Trophoblast cell (in vitro differentiated cells and primary cell): ENCODE results near the gene DLGAP1.

Experiments
- DNase-seq, 2 donors: peaks; one replicate each; pipeline ENCODE4 v3.0.0-alpha.2; 2016
- H2AFZ ChIP-seq: 2 replicates; pipeline ENCODE4 v1.6.1; 2013; ENCODE audit warnings: low read length, moderate library complexity, mild to moderate bottlenecking; ENCODE audit not compliant: insufficient read depth, poor library complexity
- H2AK5ac ChIP-seq: 2 replicates; pipeline ENCODE4 v1.6.1; 2013; ENCODE audit warnings: mild to moderate bottlenecking, low read length
- H2BK120ac ChIP-seq: 2 replicates; pipeline ENCODE4 v1.6.1; 2013; ENCODE audit warnings: low read length, mild to moderate bottlenecking, moderate library complexity; ENCODE audit not compliant: insufficient read depth, poor library complexity
- H2BK12ac ChIP-seq: 2 replicates; pipeline ENCODE4 v1.6.1; 2013; ENCODE audit warnings: mild to moderate bottlenecking, low read length, moderate library complexity
- H2BK5ac ChIP-seq: 2 replicates; pipeline ENCODE4 v1.6.1; 2013; ENCODE audit warnings: low read length, low read depth, moderate library complexity, mild to moderate bottlenecking; ENCODE audit not compliant: poor library complexity
- H3K14ac ChIP-seq: 2 replicates; pipeline ENCODE4 v1.6.1; 2013; ENCODE audit warnings: mild to moderate bottlenecking, low read length
- H3K18ac ChIP-seq: 2 replicates; pipeline ENCODE4 v1.6.1; 2013; ENCODE audit warnings: mild to moderate bottlenecking, low read length
- H3K23ac ChIP-seq: 2 replicates; pipeline ENCODE4 v1.6.1; 2013; ENCODE audit warnings: low read length
- H3K27ac ChIP-seq: 2 replicates; pipeline ENCODE4 v1.5.1; 2013; ENCODE audit warnings: low read depth, mild to moderate bottlenecking, inconsistent platforms, low read length, moderate library complexity
- H3K27me3 ChIP-seq: 2 replicates; pipeline ENCODE4 v1.6.1; 2013; ENCODE audit warnings: inconsistent platforms, mild to moderate bottlenecking, low read length, moderate library complexity; ENCODE audit not compliant: insufficient read depth
- H3K36me3 ChIP-seq, 2 experiments: 1 replicate in 1 of 2; 2 replicates in 1 of 2; pipeline ENCODE4 v1.6.1; 2013; ENCODE audit warnings: low read length in 2 of 2, mild to moderate bottlenecking in 2 of 2, moderate library complexity in 1 of 2; ENCODE audit not compliant: insufficient read depth in 2 of 2, control insufficient read depth in 1 of 2
- H3K4ac ChIP-seq: 2 replicates; pipeline ENCODE4 v1.6.1; 2013; ENCODE audit warnings: low read depth, mild to moderate bottlenecking, low read length, moderate library complexity
- H3K4me1 ChIP-seq, 2 experiments: 1 replicate in 1 of 2; 2 replicates in 1 of 2; pipeline ENCODE4 v1.6.1; 2013; ENCODE audit warnings: low read length in 2 of 2, mild to moderate bottlenecking in 2 of 2, moderate library complexity in 1 of 2; ENCODE audit not compliant: insufficient read depth in 2 of 2, control insufficient read depth in 1 of 2
- H3K4me2 ChIP-seq: 2 replicates; pipeline ENCODE4 v1.6.1; 2013; ENCODE audit warnings: inconsistent platforms, mild to moderate bottlenecking, low read length, moderate library complexity
- H3K4me3 ChIP-seq: 2 replicates; pipeline ENCODE4 v1.5.1; 2013; ENCODE audit warnings: mild to moderate bottlenecking, low read depth, low read length, inconsistent platforms
- H3K79me1 ChIP-seq: one replicate; pipeline ENCODE4 v1.6.1; 2013; ENCODE audit warnings: low read length
- H3K79me2 ChIP-seq: 2 replicates; pipeline ENCODE4 v1.6.1; 2013; ENCODE audit warnings: low read length, mild to moderate bottlenecking; ENCODE audit not compliant: control insufficient read depth, insufficient read depth, poor library complexity
- H3K9ac ChIP-seq: 2 replicates; pipeline ENCODE4 v1.6.1; 2013; ENCODE audit warnings: mild to moderate bottlenecking, low read length
- H3K9me3 ChIP-seq: 2 replicates; pipeline ENCODE4 v1.6.1; 2013; ENCODE audit warnings: low read depth, mild to moderate bottlenecking, control low read depth, inconsistent platforms, low read length; ENCODE audit not compliant: insufficient read depth
- H4K12ac ChIP-seq: 2 replicates; pipeline ENCODE4 v1.6.1; 2013; ENCODE audit warnings: low read depth, mild to moderate bottlenecking, low read length, moderate library complexity
- H4K8ac ChIP-seq: 2 replicates; pipeline ENCODE4 v1.6.1; 2013; ENCODE audit warnings: low read depth, mild to moderate bottlenecking, low read length, moderate library complexity
- H4K91ac ChIP-seq: one replicate; pipeline ENCODE4 v1.6.1; 2013; ENCODE audit warnings: low read depth, mild to moderate bottlenecking, low read length, moderate library complexity
- WGBS: extraction: QIAGEN DNeasy Blood & Tissue Kit; methylation state at CpG from one replicate; pipeline ENCODE4 v1.1.7; 2013; ENCODE audit warnings: missing lambda C conversion rate; ENCODE audit not compliant: insufficient read length, insufficient coverage; ENCODE audit errors: extremely low coverage; 5-methylcytosine and 5-hydroxymethylcytosine counted together

DLGAP1 gene

DNA sequence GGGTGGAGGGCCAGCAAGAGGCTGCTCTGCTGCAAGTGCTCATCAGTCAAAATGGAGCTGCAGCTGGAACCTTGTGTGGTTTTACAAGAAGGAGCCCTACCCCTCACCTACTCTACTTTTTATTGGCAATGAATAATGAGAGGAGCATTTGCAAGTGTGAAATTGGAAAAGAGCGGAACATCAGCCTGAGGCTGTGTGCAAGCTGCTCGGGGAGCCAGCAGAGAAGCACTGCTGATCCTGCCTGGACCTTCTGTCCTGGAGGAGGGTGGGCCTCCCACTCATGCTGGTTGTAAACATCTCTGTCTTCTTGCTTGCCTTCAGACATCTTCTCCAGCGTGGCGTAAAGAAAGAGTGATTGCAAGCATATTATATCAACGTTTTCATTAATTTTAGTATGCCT, 256.2 kb downstream of the DLGAP1 start:
- Histone ChIP-seq H2BK12ac (no peak overlapping the region), H3K4me2 (no peak overlapping the region), H3K23ac (no peak overlapping the region), H3K4me1 (no peaks in the 10 kb centered on the region), H3K9ac (no peak overlapping the region), H3K36me3 (no peaks in the 10 kb centered on the region), H3K18ac (no peak overlapping the region), H3K79me1 (no peaks in the 10 kb centered on the region), H4K91ac (no peak overlapping the region), H3K79me2 (no peaks in the 10 kb centered on the region), H4K8ac (no peak overlapping the region), H3K27me3 (no peaks in the 10 kb centered on the region), H3K4me3 (no peak overlapping the region), H3K27ac (no peak overlapping the region), H2BK5ac (no peak overlapping the region), H4K12ac (no peak overlapping the region), H3K14ac (no peak overlapping the region), H2AFZ (no peak overlapping the region), H3K4ac (no peak overlapping the region), H2BK120ac (no peak overlapping the region), H3K9me3 (no peaks in the 10 kb centered on the region), H2AK5ac (no peak overlapping the region)
- DNase-seq = no peak
- WGBS = no CpG with 5 or more reads among the region's 5 CpGs

DNA sequence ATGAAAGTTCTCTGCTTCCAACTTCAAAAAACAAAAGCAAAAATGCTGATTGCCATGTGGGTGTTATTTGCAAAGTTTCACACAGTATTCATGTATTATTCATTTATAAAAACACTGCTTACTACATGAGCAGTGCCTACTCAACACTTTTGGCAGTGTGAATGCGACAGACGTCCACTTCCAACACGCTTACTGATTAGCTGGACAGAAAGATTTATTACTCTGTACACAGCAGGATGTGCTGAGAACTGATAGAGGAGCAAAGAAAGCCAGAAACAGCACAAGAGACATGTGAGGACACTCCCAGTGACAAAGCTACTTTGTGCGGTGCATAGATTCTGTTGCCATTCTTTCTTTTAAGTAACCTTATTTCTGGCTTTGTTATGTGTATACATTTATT, 258.8 kb downstream of the DLGAP1 start:
- H3K4me1 ChIP-seq = no peaks in the 10 kb centered on the region
- DNase-seq = no peak
- H3K27me3 ChIP-seq = no peaks in the 10 kb centered on the region
- no peak overlapping the region for H3K9ac ChIP-seq
- no peak overlapping the region for H3K18ac ChIP-seq
- H3K36me3 ChIP-seq = no peaks in the 10 kb centered on the region
- H2AFZ ChIP-seq = no peak overlapping the region
- no peak overlapping the region for H2BK5ac ChIP-seq
- H3K23ac ChIP-seq = no peak overlapping the region
- H3K27ac ChIP-seq = no peak overlapping the region
- no peak overlapping the region for H4K8ac ChIP-seq
- no peak overlapping the region for H3K4me2 ChIP-seq
- no peaks in the 10 kb centered on the region for H3K79me1 ChIP-seq
- no peak overlapping the region for H3K4ac ChIP-seq
- no peak overlapping the region for H2BK120ac ChIP-seq
- H3K4me3 ChIP-seq = no peak overlapping the region
- H2BK12ac ChIP-seq = no peak overlapping the region
- no peak overlapping the region for H3K14ac ChIP-seq
- no peaks in the 10 kb centered on the region for H3K79me2 ChIP-seq
- no peak overlapping the region for H2AK5ac ChIP-seq
- H4K91ac ChIP-seq = no peak overlapping the region
- no CpG with 5 or more reads among the region's 4 CpGs for WGBS
- H4K12ac ChIP-seq = no peak overlapping the region
- H3K9me3 ChIP-seq = no peaks in the 10 kb centered on the region

DNA sequence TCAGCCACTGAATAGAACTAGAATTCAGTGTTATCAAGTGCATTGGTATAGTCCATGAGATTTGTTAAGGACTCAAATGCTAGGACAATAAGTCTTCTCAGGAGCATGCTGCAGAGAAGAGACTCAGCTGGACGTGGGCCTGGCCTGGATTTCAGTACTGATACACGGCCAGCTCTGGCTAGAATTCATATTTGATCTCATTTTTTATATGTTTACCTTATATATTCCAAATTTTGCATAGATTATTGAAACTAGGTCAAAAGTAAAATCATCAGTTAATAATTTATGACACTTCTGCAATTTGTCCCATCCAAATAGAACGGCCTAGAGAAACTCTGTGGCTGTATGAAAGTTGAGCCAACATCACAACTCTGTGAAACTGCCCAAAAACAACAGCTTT, 262.0 kb downstream of the DLGAP1 start:
- no peak overlapping the region for H3K27ac ChIP-seq
- no peak overlapping the region for H3K4me3 ChIP-seq
- no peaks in the 10 kb centered on the region for H3K79me2 ChIP-seq
- no peak overlapping the region for H3K18ac ChIP-seq
- no CpG with 5 or more reads among the region's 3 CpGs for WGBS
- H3K23ac ChIP-seq = no peak overlapping the region
- no peak overlapping the region for H3K14ac ChIP-seq
- H2BK5ac ChIP-seq = no peak overlapping the region
- H3K9ac ChIP-seq = no peak overlapping the region
- no peak overlapping the region for H2BK120ac ChIP-seq
- no peak overlapping the region for H4K12ac ChIP-seq
- no peaks in the 10 kb centered on the region for H3K9me3 ChIP-seq
- H3K79me1 ChIP-seq = no peaks in the 10 kb centered on the region
- H4K91ac ChIP-seq = no peak overlapping the region
- H2AFZ ChIP-seq = no peak overlapping the region
- H2AK5ac ChIP-seq = no peak overlapping the region
- H3K36me3 ChIP-seq = no peaks in the 10 kb centered on the region
- H4K8ac ChIP-seq = no peak overlapping the region
- no peaks in the 10 kb centered on the region for H3K27me3 ChIP-seq
- H3K4ac ChIP-seq = no peak overlapping the region
- no peak overlapping the region for H3K4me2 ChIP-seq
- no peaks in the 10 kb centered on the region for H3K4me1 ChIP-seq
- no peak overlapping the region for H2BK12ac ChIP-seq
- no peak for DNase-seq

DNA sequence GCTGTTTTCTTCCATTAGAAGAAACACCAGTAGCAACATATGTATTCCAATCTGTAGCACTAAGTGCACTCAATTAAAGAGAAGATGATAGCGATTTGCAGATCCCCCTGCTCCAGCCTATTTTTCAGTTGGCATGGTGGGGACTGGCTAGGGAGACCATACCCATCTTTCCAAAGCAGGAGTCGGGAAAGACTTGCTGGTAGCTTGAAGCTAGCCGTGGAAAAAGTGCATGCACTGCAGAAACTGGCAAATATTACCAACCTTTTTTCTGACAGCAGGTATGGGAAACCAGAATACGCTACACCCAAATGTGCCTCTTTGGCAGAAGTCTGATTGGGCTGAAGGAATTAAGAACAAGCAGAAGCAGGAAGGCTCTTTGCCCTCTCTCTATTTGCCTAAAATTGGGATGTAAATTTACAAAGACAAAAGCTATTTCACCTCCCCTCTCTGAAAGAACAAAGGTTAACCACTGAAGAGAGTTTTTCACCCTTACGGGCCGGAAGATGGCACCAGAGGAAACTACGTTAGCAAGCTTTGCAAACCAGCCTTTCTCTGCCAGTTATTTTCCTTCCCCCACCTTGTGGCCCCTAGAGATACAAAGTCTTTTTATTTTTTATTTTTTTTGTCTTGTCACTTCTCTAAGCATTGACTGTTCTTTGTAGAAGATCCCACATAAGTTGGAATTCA, 273.1 kb downstream of the DLGAP1 start:
- H3K36me3 ChIP-seq = no peaks in the 10 kb centered on the region
- no peak overlapping the region for H3K4me3 ChIP-seq
- no peak overlapping the region for H3K27ac ChIP-seq
- H4K8ac ChIP-seq = no peak overlapping the region
- no peaks in the 10 kb centered on the region for H3K4me1 ChIP-seq
- H4K91ac ChIP-seq = no peak overlapping the region
- no peaks in the 10 kb centered on the region for H3K27me3 ChIP-seq
- no peak overlapping the region for H4K12ac ChIP-seq
- no peak overlapping the region for H3K14ac ChIP-seq
- H2BK120ac ChIP-seq = no peak overlapping the region
- no peak overlapping the region for H2AK5ac ChIP-seq
- WGBS = no CpG with 5 or more reads among the region's 7 CpGs
- H3K79me1 ChIP-seq = no peaks in the 10 kb centered on the region
- no peak overlapping the region for H3K4me2 ChIP-seq
- no peak overlapping the region for H3K4ac ChIP-seq
- no peak overlapping the region for H3K18ac ChIP-seq
- no peaks in the 10 kb centered on the region for H3K79me2 ChIP-seq
- H3K23ac ChIP-seq = no peak overlapping the region
- no peak overlapping the region for H2BK12ac ChIP-seq
- no peak overlapping the region for H2AFZ ChIP-seq
- no peak for DNase-seq
- no peak overlapping the region for H3K9ac ChIP-seq
- no peak overlapping the region for H2BK5ac ChIP-seq
- no peaks in the 10 kb centered on the region for H3K9me3 ChIP-seq
